Uterus (tissue), 4 donors: ENCODE data around the gene FRMD4B. TPM values are rescaled to one million over a fixed set of nuclear protein-coding genes. Genes with fewer than 3 reads are reported as not detected.

Experiments
- DNase-seq, 2 donors: peaks; one replicate each; pipeline ENCODE4 v3.0.0-alpha.2; 2019 to 2020
- H3K27ac ChIP-seq, 2 donors: fragments of 200-600 bp; sonication (generic); 1 replicate in 1 of 2; 2 replicates in 1 of 2; pipeline ENCODE4 v1.5.1; 2016 to 2018
- H3K27me3 ChIP-seq, 2 donors: fragments of 200-600 bp; sonication (generic); one replicate each; pipeline ENCODE4 v1.5.1; 2018 to 2019; ENCODE audit warnings: control low read depth in 1 of 2
- H3K36me3 ChIP-seq, 2 donors: fragments of 200-600 bp; sonication (generic); one replicate each; pipeline ENCODE4 v1.5.1; 2019; ENCODE audit warnings: control low read depth in 1 of 2
- H3K4me1 ChIP-seq, 2 donors: fragments of 200-600 bp; sonication (generic); one replicate each; pipeline ENCODE4 v1.5.1; 2018 to 2019; ENCODE audit warnings: control low read depth in 1 of 2
- H3K4me3 ChIP-seq, 2 donors: fragments of 200-600 bp; sonication (generic); 1 replicate in 1 of 2; 2 replicates in 1 of 2; pipeline ENCODE4 v1.5.1; 2018 to 2019; ENCODE audit warnings: mild to moderate bottlenecking in 1 of 2
- H3K9me3 ChIP-seq, 2 donors: fragments of 200-600 bp; sonication (generic); one replicate each; pipeline ENCODE4 v1.5.1; 2019; ENCODE audit warnings: control low read depth in 1 of 2
- CTCF ChIP-seq, 4 experiments: fragments of 200-600 bp in 2 of 4; fragments of 450-650 bp in 2 of 4; sonication (generic) in 2 of 4; IDR thresholded peaks; one replicate each; pipeline ENCODE4 v1.5.1; 2016 to 2019; ENCODE audit warnings: antibody characterized with exemption in 4 of 4, mild to moderate bottlenecking in 2 of 4, moderate library complexity in 1 of 4
- POLR2A ChIP-seq, 2 donors: fragments of 450-650 bp; IDR thresholded peaks; one replicate each; pipeline ENCODE4 v1.6.1; 2016; ENCODE audit warnings: antibody characterized with exemption in 2 of 2, mild to moderate bottlenecking in 1 of 2, moderate library complexity in 1 of 2
- intact Hi-C: fragments of 100-400 bp; cut with DNase I; formaldehyde crosslinking; loops from one replicate; pipeline ENCODE4 v1.15.1; 2023; ENCODE audit warnings: low total_unique reads
- total RNA-seq, 4 donors: library from RNA; depleted of rRNA in 3 of 4; stranded (reverse); fragments of >200 nt in 3 of 4; gene quantifications; one replicate each; pipeline versions ENCODE4 v1.1.0 to v1.2.4, GENCODE V29; 2014 to 2023
- donor health status: DM: yes; HTN: yes; CAD: no.

Gene FRMD4B
- total RNA-seq, 4 donors from 2014 or later, result 9.4 to 87.0 (median 23.6) TPM

GRCh38 chr3:69142797-69143454 lies 243.0 kb downstream of the FRMD4B start:
- Histone ChIP-seq H3K9me3 (no peaks in the 10 kb centered on the region), H3K27ac (no peak overlapping the region), H3K27me3 (no peaks in the 10 kb centered on the region), H3K4me1 (no peaks in the 10 kb centered on the region), H3K36me3 (no peaks in the 10 kb centered on the region), H3K4me3 (no peak overlapping the region)
- no peak for DNase-seq
- TF ChIP-seq CTCF (IDR thresholded peaks at IDR 0.05) (no peak), POLR2A (IDR thresholded peaks at IDR 0.05) (no peak)
- intact Hi-C loops, result no loop called here

GRCh38 chr3:69142090-69142489 lies 243.8 kb downstream of the FRMD4B start:
- Histone ChIP-seq H3K4me1 (no peaks in the 10 kb centered on the region), H3K27ac (no peak overlapping the region), H3K36me3 (no peaks in the 10 kb centered on the region), H3K4me3 (no peak overlapping the region), H3K27me3 (no peaks in the 10 kb centered on the region), H3K9me3 (no peaks in the 10 kb centered on the region)
- no peak for TF ChIP-seq CTCF (IDR thresholded peaks at IDR 0.05)
- no peak for TF ChIP-seq POLR2A (IDR thresholded peaks at IDR 0.05)
- no peak for DNase-seq
- intact Hi-C loops, result no loop called here

- Histone ChIP-seq H3K9me3 (no peaks in the 10 kb centered on the region), H3K27ac (no peak overlapping the region), H3K4me1 (no peaks in the 10 kb centered on the region), H3K36me3 (no peaks in the 10 kb centered on the region), H3K27me3 (no peaks in the 10 kb centered on the region), H3K4me3 (no peak overlapping the region)
- no peak for TF ChIP-seq CTCF (IDR thresholded peaks at IDR 0.05)
- TF ChIP-seq POLR2A (IDR thresholded peaks at IDR 0.05), result no peak
- intact Hi-C loops, result no loop called here
- DNase-seq, result no peak
These were observed 244.6 kb downstream of the FRMD4B start for GRCh38 chr3:69141313-69141712.

- TF ChIP-seq POLR2A (IDR thresholded peaks at IDR 0.05) (no peak), CTCF (IDR thresholded peaks at IDR 0.05) (no peak)
- H3K9me3 ChIP-seq, result no peaks in the 10 kb centered on the region
- no peak overlapping the region for H3K27ac ChIP-seq
- no peaks in the 10 kb centered on the region for H3K4me1 ChIP-seq
- no peak for DNase-seq
- intact Hi-C loops, result no loop called here
- H3K36me3 ChIP-seq, result no peaks in the 10 kb centered on the region
- H3K27me3 ChIP-seq, result no peaks in the 10 kb centered on the region
- H3K4me3 ChIP-seq, result no peak overlapping the region
These were observed 248.5 kb downstream of the FRMD4B start for GRCh38 chr3:69137412-69137811.

- no peak for DNase-seq
- TF ChIP-seq CTCF (IDR thresholded peaks at IDR 0.05) (no peak), POLR2A (IDR thresholded peaks at IDR 0.05) (no peak)
- intact Hi-C loops, result no loop called here
- Histone ChIP-seq H3K27ac (no peak overlapping the region), H3K27me3 (no peaks in the 10 kb centered on the region), H3K36me3 (no peaks in the 10 kb centered on the region), H3K4me1 (no peaks in the 10 kb centered on the region), H3K9me3 (no peaks in the 10 kb centered on the region), H3K4me3 (no peak overlapping the region)
These were observed 248.9 kb downstream of the FRMD4B start for GRCh38 chr3:69137005-69137404.
